GM21528 (cell line): Measurements from ENCODE around the gene TSPEAR.

ENCODE experiments used
- ATAC-seq: cut with Tn5 transposase; IDR thresholded peaks from one replicate; pipeline ENCODE4 v1.9.1; 2021; ENCODE audit warnings: mild to moderate bottlenecking, moderate library complexity; ENCODE audit not compliant: unreplicated experiment, low FRiP score

The TSPEAR gene

GRCh38 chr21:44723177-44724131 lies 12.1 kb upstream of the TSPEAR start:
- no peak for ATAC-seq

GRCh38 chr21:44722731-44723130 lies 11.4 kb upstream of the TSPEAR start:
- ATAC-seq = no peak

- no peak for ATAC-seq
Observed at GRCh38 chr21:44720170-44720569, 8.8 kb upstream of the TSPEAR start.

GRCh38 chr21:44718571-44718970 lies 7.2 kb upstream of the TSPEAR start:
- ATAC-seq = no peak

GRCh38 chr21:44718093-44718492 lies 6.7 kb upstream of the TSPEAR start:
- no peak for ATAC-seq

- no peak for ATAC-seq
Observed at GRCh38 chr21:44716984-44717383, 5.6 kb upstream of the TSPEAR start.

GRCh38 chr21:44714905-44715304 lies 3.5 kb upstream of the TSPEAR start:
- ATAC-seq = no peak

GRCh38 chr21:44713846-44714245 lies 2.5 kb upstream of the TSPEAR start:
- ATAC-seq = no peak

GRCh38 chr21:44713130-44713529 lies 1.8 kb upstream of the TSPEAR start:
- ATAC-seq = no peak

GRCh38 chr21:44712203-44713028 lies 1.0 kb upstream of the TSPEAR start:
- ATAC-seq = no peak

GRCh38 chr21:44710756-44711326 lies 531 bp downstream of the TSPEAR start:
- ATAC-seq = no peak

- no peak for ATAC-seq
Observed at GRCh38 chr21:44710294-44710665, 1.1 kb downstream of the TSPEAR start.

- no peak for ATAC-seq
Observed at GRCh38 chr21:44709426-44710293, 1.7 kb downstream of the TSPEAR start.

GRCh38 chr21:44708866-44709425 lies 2.4 kb downstream of the TSPEAR start:
- no peak for ATAC-seq

- no peak for ATAC-seq
Observed at GRCh38 chr21:44708213-44708865, 3.0 kb downstream of the TSPEAR start.

- no peak for ATAC-seq
Observed at GRCh38 chr21:44706706-44707581, 4.4 kb downstream of the TSPEAR start.

GRCh38 chr21:44706026-44706705 lies 5.2 kb downstream of the TSPEAR start:
- ATAC-seq = no peak

- ATAC-seq = no peak
Observed at GRCh38 chr21:44704636-44705001, 6.8 kb downstream of the TSPEAR start.
